Upper lobe of right lung (tissue), 1 donor: ENCODE results near the gene KLHL4. TPM values are rescaled to one million over a fixed set of nuclear protein-coding genes. Genes with fewer than 3 reads are reported as not detected.
"Not testable (repeated sequence)": the region's sequence is repeated elsewhere in the genome, so short reads cannot be mapped to it uniquely, and the experiment has no call there.

Experiments
- ATAC-seq: fragments of 200-7000 bp; cut with Tn5 transposase; one replicate; pipeline ENCODE4 v1.9.1; 2020; ENCODE audit warnings: mild to moderate bottlenecking, moderate library complexity
- DNase-seq: peaks from one replicate; pipeline ENCODE4 v3.0.0-alpha.2; 2020
- H3K27ac ChIP-seq: fragments of 200-600 bp; one replicate; pipeline ENCODE4 v1.8.0; 2022
- H3K27me3 ChIP-seq: fragments of 200-600 bp; one replicate; pipeline ENCODE4 v1.8.0; 2022; ENCODE audit warnings: mild to moderate bottlenecking
- H3K36me3 ChIP-seq: fragments of 200-600 bp; one replicate; pipeline ENCODE4 v1.8.0; 2022
- H3K4me1 ChIP-seq: fragments of 200-600 bp; one replicate; pipeline ENCODE4 v1.8.0; 2022
- H3K4me3 ChIP-seq: fragments of 200-600 bp; one replicate; pipeline ENCODE4 v1.8.0; 2022; ENCODE audit warnings: mild to moderate bottlenecking
- H3K9me3 ChIP-seq: fragments of 200-600 bp; one replicate; pipeline ENCODE4 v1.8.0; 2022
- CTCF ChIP-seq: fragments of 200-600 bp; IDR thresholded peaks from one replicate; pipeline ENCODE4 v1.8.0; 2022; ENCODE audit warnings: antibody characterized with exemption
- intact Hi-C: fragments of 100-400 bp; cut with DNase I; formaldehyde crosslinking; loops from one replicate; pipeline ENCODE4 v1.11.0; 2022
- total RNA-seq: library from RNA; stranded (reverse); fragmentation: NEBNext Ultra II Directional; extraction: Animal tissue kit (Norgen Biotek cat#: 25700); gene quantifications from one replicate; pipeline ENCODE4 v1.2.1, GENCODE V29; 2021
- donor health status: DM: no; HTN: yes; CAD: no; lungs with severe emphysema.

KLHL4 gene
- total RNA-seq, 1 donor from 2014 or later = 1.0 TPM

GRCh38 chrX:87697409-87697808 is 179.8 kb downstream of the KLHL4 start:
- Histone ChIP-seq H3K4me1 (no peaks in the 10 kb centered on the region), H3K4me3 (no peak overlapping the region), H3K27me3 (no peaks in the 10 kb centered on the region), H3K27ac (no peak overlapping the region), H3K36me3 (no peaks in the 10 kb centered on the region), H3K9me3 (no peaks in the 10 kb centered on the region)
- intact Hi-C loops = no loop called here
- ATAC-seq (no peak), DNase-seq (no peak)
- no peak for TF ChIP-seq CTCF

GRCh38 chrX:87702795-87703194 is 185.2 kb downstream of the KLHL4 start:
- no peak for TF ChIP-seq CTCF
- H3K36me3 ChIP-seq = no peaks in the 10 kb centered on the region

GRCh38 chrX:87703469-87703868 is 185.9 kb downstream of the KLHL4 start:
- ATAC-seq, DNase-seq, H3K4me1 ChIP-seq, H3K27ac ChIP-seq, H3K4me3 ChIP-seq, H3K36me3 ChIP-seq, H3K9me3 ChIP-seq, H3K27me3 ChIP-seq, intact Hi-C loops: not testable (repeated sequence)

More at GRCh38 chrX:87702795-87703194, 185.2 kb downstream of the KLHL4 start:
- no peaks in the 10 kb centered on the region for H3K4me1 ChIP-seq
- no peak overlapping the region for H3K27ac ChIP-seq
- ATAC-seq (no peak), DNase-seq (no peak)
- no peaks in the 10 kb centered on the region for H3K27me3 ChIP-seq
- no peak overlapping the region for H3K4me3 ChIP-seq
- intact Hi-C loops = no loop called here
- H3K9me3 ChIP-seq = no peaks in the 10 kb centered on the region

DNA sequence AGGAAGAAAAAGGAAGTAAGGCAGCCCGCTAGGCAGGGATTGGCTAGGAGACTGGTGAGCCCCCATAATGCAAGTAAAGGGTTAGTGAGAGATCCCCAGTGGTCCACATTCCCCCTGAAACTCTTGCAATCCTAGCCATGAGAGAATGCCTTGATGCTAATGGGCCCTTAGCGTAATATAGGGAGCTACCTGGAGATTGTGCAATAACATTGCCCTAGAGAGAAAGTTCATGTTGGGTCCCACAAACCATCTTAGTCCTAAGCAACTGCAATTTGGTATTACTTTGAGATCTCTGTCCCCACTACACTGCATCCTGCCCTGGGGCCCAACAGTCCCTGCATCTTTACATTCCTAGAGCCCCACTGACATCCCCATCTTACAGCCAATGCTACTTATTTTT is 188.5 kb downstream of the KLHL4 start:
- no peak overlapping the region for H3K27ac ChIP-seq
- H3K36me3 ChIP-seq = no peaks in the 10 kb centered on the region
- no peak for TF ChIP-seq CTCF
- H3K4me1 ChIP-seq = no peaks in the 10 kb centered on the region
- H3K4me3 ChIP-seq = no peak overlapping the region
- no peak for DNase-seq
- H3K9me3 ChIP-seq = no peaks in the 10 kb centered on the region
- no peaks in the 10 kb centered on the region for H3K27me3 ChIP-seq
- intact Hi-C loops = no loop called here
- no peak for ATAC-seq

DNA sequence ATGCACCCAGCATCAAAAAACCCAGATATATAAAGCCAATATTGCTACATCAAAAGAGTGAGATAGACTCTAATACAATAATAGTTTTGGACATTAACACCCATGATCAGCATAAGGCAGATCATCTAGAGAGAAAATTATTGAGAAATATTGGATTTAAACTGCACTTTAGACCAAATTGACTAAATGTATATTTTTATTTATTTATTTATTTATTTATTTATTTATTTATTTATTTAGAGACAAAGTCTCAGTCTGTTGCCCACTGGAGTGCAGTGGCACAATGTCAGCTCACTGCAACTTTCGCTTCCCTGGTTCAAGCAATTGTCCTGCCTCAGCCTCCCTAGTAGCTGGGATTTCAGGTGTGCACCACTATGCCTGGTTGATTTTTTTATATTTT is 193.0 kb downstream of the KLHL4 start:
- intact Hi-C loops = no loop called here
- DNase-seq (no peak), ATAC-seq (no peak)
- Histone ChIP-seq H3K4me3 (no peak overlapping the region), H3K36me3 (no peaks in the 10 kb centered on the region), H3K4me1 (no peaks in the 10 kb centered on the region), H3K27me3 (no peaks in the 10 kb centered on the region), H3K27ac (no peak overlapping the region), H3K9me3 (no peaks in the 10 kb centered on the region)
- TF ChIP-seq CTCF = no peak
